PC-3 (cell line): Measurements from ENCODE around the gene PPARGC1A. TPM values are rescaled to one million over a fixed set of nuclear protein-coding genes. Genes with fewer than 3 reads are reported as not detected.

Experiments used
- ATAC-seq: fragments of 200-7000 bp; cut with Tn5 transposase; 2 replicates; pipeline ENCODE4 v1.9.1; 2020; ENCODE audit warnings: mild to moderate bottlenecking, moderate library complexity
- BruUV-seq: library from RNA; stranded (reverse); fragments of 400-500 nt; replicated peaks from 2 replicates; lab custom pipeline; 2021; lab: Mats Ljungman, UMichigan
- CTCF ChIA-PET: fragments of 300-600 bp; sonication (Branson Sonifier 250); formaldehyde crosslinking; loops from one replicate; lab custom pipeline; 2022; ENCODE audit warnings: antibody characterized with exemption; lab: Charles Lee
- POLR2A ChIA-PET: fragments of 300-600 bp; sonication (Branson Sonifier 250); formaldehyde crosslinking; loops from one replicate; lab custom pipeline; 2022; ENCODE audit warnings: antibody characterized with exemption; ENCODE audit not compliant: unreplicated experiment; lab: Charles Lee
- DNase-seq: peaks from one replicate; pipeline ENCODE4 v3.0.0-alpha.2; 2015
- H2AFZ ChIP-seq: fragments of 300-600 bp; sonication (generic); 2 replicates; pipeline ENCODE4 v1.6.0; 2016; ENCODE audit warnings: antibody characterized with exemption, low read length
- H3F3A ChIP-seq: fragments of 300-600 bp; sonication (generic); one replicate; pipeline ENCODE4 v1.6.0; 2017; ENCODE audit warnings: antibody characterized with exemption, low read length, control low read depth, mild to moderate bottlenecking; ENCODE audit not compliant: unreplicated experiment
- H3K27ac ChIP-seq: fragments of 300-600 bp; sonication (generic); 2 replicates; pipeline ENCODE4 v1.5.1; 2016; ENCODE audit warnings: mild to moderate bottlenecking, low read length
- H3K27me3 ChIP-seq: fragments of 300-600 bp; sonication (generic); 2 replicates; pipeline ENCODE4 v1.6.1; 2016; ENCODE audit warnings: low read length, mixed read lengths
- H3K36me3 ChIP-seq: fragments of 300-600 bp; sonication (generic); 2 replicates; pipeline ENCODE4 v1.6.1; 2016; ENCODE audit warnings: low read depth, mixed run types, low read length, mixed read lengths
- H3K4me1 ChIP-seq: fragments of 300-600 bp; sonication (generic); 2 replicates; pipeline ENCODE4 v1.5.1; 2016; ENCODE audit warnings: low read length; ENCODE audit not compliant: insufficient read depth
- H3K4me2 ChIP-seq: fragments of 300-600 bp; sonication (generic); 2 replicates; pipeline ENCODE4 v1.6.0; 2016; ENCODE audit warnings: low read length
- H3K4me3 ChIP-seq: fragments of 300-600 bp; sonication (generic); 2 replicates; pipeline ENCODE4 v1.5.1; 2016; ENCODE audit warnings: mild to moderate bottlenecking, low read length, mixed read lengths
- H3K79me2 ChIP-seq: fragments of 300-600 bp; sonication (generic); 2 replicates; pipeline ENCODE4 v1.6.1; 2017; ENCODE audit warnings: low read length, mixed read lengths
- H3K9ac ChIP-seq: fragments of 300-600 bp; sonication (generic); 2 replicates; pipeline ENCODE4 v1.6.0; 2016; ENCODE audit warnings: mild to moderate bottlenecking, low read length
- H3K9me2 ChIP-seq: fragments of 300-600 bp; sonication (generic); replicated peaks from 2 replicates; pipeline ENCODE4 v1.6.1; 2016; ENCODE audit warnings: mixed run types, low read length, mixed read lengths
- H3K9me3 ChIP-seq: fragments of 300-600 bp; sonication (generic); 2 replicates; pipeline ENCODE4 v1.6.1; 2016; ENCODE audit warnings: low read length, mixed read lengths
- H4K20me1 ChIP-seq: fragments of 300-600 bp; sonication (generic); 2 replicates; pipeline ENCODE4 v1.6.1; 2016; ENCODE audit warnings: low read length, mixed read lengths
- EZH2 ChIP-seq: fragments of 300-600 bp; sonication (generic); IDR thresholded peaks from one replicate; pipeline ENCODE4 v1.6.1; 2017; ENCODE audit warnings: antibody characterized with exemption, mild to moderate bottlenecking, low read length; ENCODE audit not compliant: unreplicated experiment
- EZH2phosphoT487 ChIP-seq: fragments of 300-600 bp; sonication (generic); IDR thresholded peaks from 2 replicates; pipeline ENCODE4 v1.6.1; 2018; ENCODE audit warnings: mild to moderate bottlenecking, antibody characterized with exemption, low read length, borderline replicate concordance
- intact Hi-C: fragments of 100-400 bp; cut with micrococcal nuclease; formaldehyde crosslinking; loops from 2 replicates; pipeline ENCODE4 v1.9.0; 2023
- total RNA-seq: library from RNA; depleted of rRNA; stranded (reverse); fragments of >200 nt; gene quantifications from 2 replicates; pipeline ENCODE4 v1.2.3, GENCODE V29; 2014
- TF ChIP-seq, protein P1 (sequence below): fragments of 300-600 bp; sonication (generic); conservative IDR thresholded peaks from 2 replicates; pipeline ENCODE4 v1.5.1; 2017; ENCODE audit warnings: antibody characterized with exemption, low read depth, mild to moderate bottlenecking, low read length

Gene PPARGC1A
- total RNA-seq, 1 experiment from 2014 or later = not detected

DNA sequence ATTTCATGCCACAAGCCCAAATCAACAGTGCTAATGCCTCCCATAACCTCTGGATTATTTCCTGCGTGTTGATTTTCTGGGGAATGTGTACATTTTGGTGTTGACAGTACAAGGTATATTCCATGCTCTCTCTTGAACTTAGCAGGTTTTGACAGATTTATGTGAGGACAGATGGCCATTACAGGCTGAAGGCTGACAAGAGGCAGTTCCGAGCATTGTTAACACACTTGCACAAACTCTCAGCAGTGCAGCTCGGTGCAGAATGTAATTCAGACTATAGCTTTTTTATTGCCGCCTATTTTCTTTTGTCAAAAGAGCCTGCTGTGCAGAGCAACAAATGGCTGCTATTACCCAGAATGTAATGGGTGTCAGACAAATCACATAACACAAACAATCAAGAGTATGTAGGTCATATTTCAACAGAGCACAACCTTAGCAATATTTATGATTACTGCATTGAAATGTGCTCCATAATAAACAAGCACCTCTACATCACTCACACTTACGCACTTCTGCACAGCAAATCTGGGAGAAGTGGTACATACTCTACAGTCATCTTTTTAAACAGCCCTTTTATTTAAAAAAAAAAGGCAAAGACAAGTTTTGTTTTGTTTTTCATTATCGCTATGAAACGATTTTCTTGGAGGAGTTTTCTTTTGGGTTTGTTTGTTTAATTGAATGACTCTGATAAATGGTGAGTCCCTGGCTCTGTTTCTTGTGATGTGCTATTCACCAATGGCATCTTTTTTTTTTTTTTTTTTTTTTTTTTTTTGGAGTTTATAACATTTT is 71.6 kb downstream of the PPARGC1A start:
- Histone ChIP-seq H3K9me3 (no peaks in the 10 kb centered on the region), H3K9ac (no peak overlapping the region), H3K36me3 (no peaks in the 10 kb centered on the region), H3K4me3 (no peak overlapping the region), H3F3A (no peaks in the 10 kb centered on the region), H4K20me1 (no peaks in the 10 kb centered on the region), H3K4me2 (no peak overlapping the region), H3K27ac (no peak overlapping the region), H3K9me2 (no peaks in the 10 kb centered on the region), H2AFZ (no peak overlapping the region), H3K79me2 (no peaks in the 10 kb centered on the region), H3K27me3 (peaks cover 29% of the 10 kb centered on the region), H3K4me1 (no peaks in the 10 kb centered on the region)
- ATAC-seq (no peak), DNase-seq (no peak)
- intact Hi-C loops = no loop called here
- CTCF ChIA-PET = no interaction called here
- POLR2A ChIA-PET = no interaction called here
- BruUV-seq = no TSS peak
- TF ChIP-seq, protein P1, sequence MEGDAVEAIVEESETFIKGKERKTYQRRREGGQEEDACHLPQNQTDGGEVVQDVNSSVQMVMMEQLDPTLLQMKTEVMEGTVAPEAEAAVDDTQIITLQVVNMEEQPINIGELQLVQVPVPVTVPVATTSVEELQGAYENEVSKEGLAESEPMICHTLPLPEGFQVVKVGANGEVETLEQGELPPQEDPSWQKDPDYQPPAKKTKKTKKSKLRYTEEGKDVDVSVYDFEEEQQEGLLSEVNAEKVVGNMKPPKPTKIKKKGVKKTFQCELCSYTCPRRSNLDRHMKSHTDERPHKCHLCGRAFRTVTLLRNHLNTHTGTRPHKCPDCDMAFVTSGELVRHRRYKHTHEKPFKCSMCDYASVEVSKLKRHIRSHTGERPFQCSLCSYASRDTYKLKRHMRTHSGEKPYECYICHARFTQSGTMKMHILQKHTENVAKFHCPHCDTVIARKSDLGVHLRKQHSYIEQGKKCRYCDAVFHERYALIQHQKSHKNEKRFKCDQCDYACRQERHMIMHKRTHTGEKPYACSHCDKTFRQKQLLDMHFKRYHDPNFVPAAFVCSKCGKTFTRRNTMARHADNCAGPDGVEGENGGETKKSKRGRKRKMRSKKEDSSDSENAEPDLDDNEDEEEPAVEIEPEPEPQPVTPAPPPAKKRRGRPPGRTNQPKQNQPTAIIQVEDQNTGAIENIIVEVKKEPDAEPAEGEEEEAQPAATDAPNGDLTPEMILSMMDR = no peak
- TF ChIP-seq EZH2phosphoT487 (no peak), EZH2 (no peak)

DNA sequence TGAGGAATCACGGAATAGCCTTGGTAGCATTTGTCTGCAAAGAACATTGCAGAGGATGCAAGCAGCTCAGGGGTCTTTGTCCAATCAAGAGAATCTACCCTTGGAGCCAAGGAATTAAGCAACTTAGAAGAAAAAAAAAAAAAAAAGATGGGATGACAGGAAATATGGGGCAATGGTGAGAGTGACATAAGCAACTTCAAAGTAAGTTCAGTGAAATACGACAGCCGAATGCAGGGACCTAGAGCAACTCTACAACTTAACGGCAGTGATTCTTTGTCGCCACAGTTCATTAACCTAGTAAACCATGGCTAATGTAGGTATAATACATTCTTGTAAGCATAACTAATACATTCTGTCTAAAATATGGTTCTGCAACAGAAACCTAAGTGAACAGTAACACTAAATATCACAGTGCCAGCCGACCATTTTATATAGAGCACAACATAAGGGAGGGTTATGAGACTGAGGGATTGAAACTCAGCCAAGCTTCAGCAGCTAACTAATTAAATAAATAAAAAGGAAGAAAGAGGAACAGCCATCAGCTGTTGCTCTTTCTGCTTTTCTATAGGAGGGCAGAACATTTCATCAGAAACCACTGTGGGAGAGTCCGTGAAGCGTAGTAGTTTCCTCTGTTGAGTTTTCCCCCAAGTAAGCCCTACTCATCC is 74.7 kb downstream of the PPARGC1A start:
- TF ChIP-seq EZH2 (no peak), EZH2phosphoT487 (no peak)
- TF ChIP-seq, protein P1 = no peak
- intact Hi-C loops = no loop called here
- Histone ChIP-seq H3K9me2 (no peaks in the 10 kb centered on the region), H4K20me1 (no peaks in the 10 kb centered on the region), H3K9ac (no peak overlapping the region), H3K9me3 (no peaks in the 10 kb centered on the region), H3K4me3 (no peak overlapping the region), H3K79me2 (no peaks in the 10 kb centered on the region), H3K4me2 (no peak overlapping the region), H3F3A (no peaks in the 10 kb centered on the region), H2AFZ (no peak overlapping the region), H3K27me3 (peaks cover 29% of the 10 kb centered on the region), H3K4me1 (no peaks in the 10 kb centered on the region), H3K27ac (no peak overlapping the region), H3K36me3 (no peaks in the 10 kb centered on the region)
- BruUV-seq = no TSS peak
- ChIA-PET POLR2A (no interaction called here), CTCF (no interaction called here)
- ATAC-seq = no peak
- DNase-seq = no peak

DNA sequence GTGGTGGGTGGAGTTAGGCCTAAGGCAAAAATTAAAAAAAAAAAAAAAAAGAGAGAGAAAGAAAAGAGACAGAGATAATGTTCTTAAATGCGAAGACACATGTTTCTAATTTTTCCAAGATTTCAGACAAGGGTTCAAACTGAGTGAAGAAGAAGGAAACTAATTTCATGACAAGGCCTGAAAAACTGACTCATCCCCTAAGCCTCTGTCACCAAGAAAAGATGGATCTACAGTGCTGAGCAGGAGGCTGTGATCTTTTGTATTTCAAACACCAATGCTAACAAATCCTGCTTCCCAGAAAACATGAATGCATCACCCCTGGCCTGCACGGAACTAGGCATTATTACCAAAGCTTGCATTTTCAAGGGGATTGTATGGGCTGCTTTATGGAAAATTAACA is 75.3 kb downstream of the PPARGC1A start:
- no peaks in the 10 kb centered on the region for H3F3A ChIP-seq
- no peaks in the 10 kb centered on the region for H4K20me1 ChIP-seq
- peaks cover 29% of the 10 kb centered on the region for H3K27me3 ChIP-seq
- intact Hi-C loops = no loop called here
- no peaks in the 10 kb centered on the region for H3K9me2 ChIP-seq
- H3K79me2 ChIP-seq = no peaks in the 10 kb centered on the region
- TF ChIP-seq EZH2 = no peak
- TF ChIP-seq EZH2phosphoT487 = no peak
- TF ChIP-seq, protein P1 = no peak
- H3K9me3 ChIP-seq = no peaks in the 10 kb centered on the region
- no peak overlapping the region for H3K9ac ChIP-seq
- H2AFZ ChIP-seq = no peak overlapping the region
- ATAC-seq (no peak), DNase-seq (no peak)
- ChIA-PET CTCF (no interaction called here), POLR2A (no interaction called here)
- no peak overlapping the region for H3K4me3 ChIP-seq
- H3K4me1 ChIP-seq = no peaks in the 10 kb centered on the region
- H3K4me2 ChIP-seq = no peak overlapping the region
- no peaks in the 10 kb centered on the region for H3K36me3 ChIP-seq
- H3K27ac ChIP-seq = no peak overlapping the region
- BruUV-seq = no TSS peak
